Upper lobe of left lung (tissue), 6 donors: Measurements from ENCODE around the gene RAP2A. TPM values are rescaled to one million over a fixed set of nuclear protein-coding genes. Genes with fewer than 3 reads are reported as not detected.
A peak's percentile ranks its signal among the peaks of the same experiment; 100 is the strongest.

Source experiments
- ATAC-seq, 2 donors: fragments of 200-7000 bp; cut with Tn5 transposase; one replicate each; pipeline ENCODE4 v1.9.1; 2022; ENCODE audit warnings: mild to moderate bottlenecking in 2 of 2, moderate library complexity in 2 of 2; ENCODE audit not compliant: low FRiP score in 2 of 2
- DNase-seq, 2 donors: peaks; one replicate each; pipeline ENCODE4 v3.0.0-alpha.2; 2019 to 2020
- H3K27ac ChIP-seq, 4 donors: fragments of 200-600 bp; sonication (generic); one replicate each; pipeline ENCODE4 v1.5.1; 2016 to 2019
- H3K27me3 ChIP-seq, 4 donors: fragments of 200-600 bp; sonication (generic); one replicate each; pipeline ENCODE4 v1.5.1; 2017 to 2019
- H3K36me3 ChIP-seq, 4 donors: fragments of 200-600 bp; sonication (generic); one replicate each; pipeline ENCODE4 v1.5.1; 2016 to 2019
- H3K4me1 ChIP-seq, 4 donors: fragments of 200-600 bp; sonication (generic); one replicate each; pipeline ENCODE4 v1.5.1; 2018 to 2019
- H3K4me3 ChIP-seq, 4 donors: fragments of 200-600 bp; sonication (generic); one replicate each; pipeline ENCODE4 v1.5.1; 2017 to 2019; ENCODE audit warnings: mild to moderate bottlenecking in 2 of 4, moderate library complexity in 1 of 4
- H3K9me3 ChIP-seq, 4 donors: fragments of 200-600 bp; sonication (generic); one replicate each; pipeline ENCODE4 v1.5.1; 2018 to 2019
- EP300 ChIP-seq, 4 donors: sonication (generic); formaldehyde crosslinking; IDR thresholded peaks; one replicate each; pipeline ENCODE4 v1.5.1; 2017; ENCODE audit warnings: antibody characterized with exemption in 4 of 4, control low read depth in 2 of 4
- POLR2A ChIP-seq, 4 donors: fragments of 450-650 bp; IDR thresholded peaks; one replicate each; pipeline ENCODE4 v1.5.1; 2016 to 2017; ENCODE audit warnings: antibody characterized with exemption in 4 of 4, mild to moderate bottlenecking in 2 of 4
- POLR2AphosphoS5 ChIP-seq, 2 donors: sonication (generic); formaldehyde crosslinking; IDR thresholded peaks; one replicate each; pipeline ENCODE4 v1.5.1; 2017; ENCODE audit warnings: antibody characterized with exemption in 2 of 2
- WGBS, 2 donors: methylation state at CpG; one replicate each; pipeline ENCODE4 v1.1.5; 2017 to 2018; 5-methylcytosine and 5-hydroxymethylcytosine counted together
- total RNA-seq, 6 donors: library from RNA; depleted of rRNA in 4 of 6; stranded (reverse); fragments of >200 nt in 4 of 6; gene quantifications; one replicate each; pipeline versions ENCODE4 v1.1.0 to v1.2.1, GENCODE V29; 2016 to 2021
- TF ChIP-seq, protein P1 (sequence below), 6 experiments: fragments of 450-650 bp in 4 of 6; fragments of 200-600 bp in 2 of 6; sonication (generic) in 2 of 6; IDR thresholded peaks; one replicate each; pipeline ENCODE4 v1.5.1; 2016 to 2019; ENCODE audit warnings: antibody characterized with exemption in 6 of 6
- donor health status: DM: no; HTN: no; CAD: no; lungs with moderate emphysema.
- donor health status: DM: no; HTN: yes; CAD: no; lungs with severe emphysema.

The RAP2A gene
- total RNA-seq, 6 donors from 2014 or later = 17.8 to 55.4 (median 31.5) TPM

DNA sequence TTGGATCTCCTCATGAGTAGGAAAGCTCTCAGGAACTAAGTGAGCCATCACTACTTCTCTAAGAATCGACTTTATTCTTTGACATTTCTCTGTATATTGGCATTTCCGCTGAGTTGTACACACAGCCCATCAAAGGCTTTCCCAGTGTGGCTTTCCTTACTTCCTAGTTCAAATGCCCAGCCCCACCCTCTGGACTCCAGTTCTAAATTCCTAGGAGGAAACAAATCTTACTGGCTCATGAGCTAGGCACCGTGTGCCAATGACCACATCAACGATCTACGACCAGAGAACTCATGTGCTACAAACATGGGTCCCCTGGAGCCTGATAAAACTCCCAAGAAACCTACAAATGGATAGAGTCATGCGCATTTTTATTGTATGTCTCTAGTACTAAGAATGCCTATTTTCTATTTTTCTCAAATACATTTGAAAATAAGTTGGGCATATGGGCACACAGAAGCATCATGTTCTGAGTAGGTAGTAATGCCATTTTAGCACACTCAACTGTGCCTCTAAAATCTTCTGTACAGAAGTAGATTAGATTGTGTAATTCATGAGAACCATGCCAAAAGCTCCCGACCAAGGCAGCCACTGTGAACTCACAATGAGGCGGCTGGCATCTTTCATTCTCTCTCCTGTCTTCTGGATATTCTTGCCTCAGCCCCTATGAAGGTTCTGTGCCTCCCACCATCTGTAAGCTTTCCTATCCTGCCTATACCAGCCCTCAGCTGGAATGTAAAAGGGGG lies 10.5 kb upstream of the RAP2A start:
- DNase-seq (no peak), ATAC-seq (no peak)
- 81 to 83% methylated on average over 8 of the region's 8 CpGs for WGBS, 2 donors
- no peaks in the 10 kb centered on the region for H3K27me3 ChIP-seq
- H3K27ac ChIP-seq = no peak overlapping the region
- H3K36me3 ChIP-seq = no peaks in the 10 kb centered on the region
- H3K9me3 ChIP-seq = no peaks in the 10 kb centered on the region
- TF ChIP-seq POLR2AphosphoS5 (IDR thresholded peaks at IDR 0.05) (no peak), POLR2A (IDR thresholded peaks at IDR 0.05) (no peak), EP300 (IDR thresholded peaks at IDR 0.05) (no peak)
- TF ChIP-seq, protein P1, sequence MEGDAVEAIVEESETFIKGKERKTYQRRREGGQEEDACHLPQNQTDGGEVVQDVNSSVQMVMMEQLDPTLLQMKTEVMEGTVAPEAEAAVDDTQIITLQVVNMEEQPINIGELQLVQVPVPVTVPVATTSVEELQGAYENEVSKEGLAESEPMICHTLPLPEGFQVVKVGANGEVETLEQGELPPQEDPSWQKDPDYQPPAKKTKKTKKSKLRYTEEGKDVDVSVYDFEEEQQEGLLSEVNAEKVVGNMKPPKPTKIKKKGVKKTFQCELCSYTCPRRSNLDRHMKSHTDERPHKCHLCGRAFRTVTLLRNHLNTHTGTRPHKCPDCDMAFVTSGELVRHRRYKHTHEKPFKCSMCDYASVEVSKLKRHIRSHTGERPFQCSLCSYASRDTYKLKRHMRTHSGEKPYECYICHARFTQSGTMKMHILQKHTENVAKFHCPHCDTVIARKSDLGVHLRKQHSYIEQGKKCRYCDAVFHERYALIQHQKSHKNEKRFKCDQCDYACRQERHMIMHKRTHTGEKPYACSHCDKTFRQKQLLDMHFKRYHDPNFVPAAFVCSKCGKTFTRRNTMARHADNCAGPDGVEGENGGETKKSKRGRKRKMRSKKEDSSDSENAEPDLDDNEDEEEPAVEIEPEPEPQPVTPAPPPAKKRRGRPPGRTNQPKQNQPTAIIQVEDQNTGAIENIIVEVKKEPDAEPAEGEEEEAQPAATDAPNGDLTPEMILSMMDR (IDR thresholded peaks at IDR 0.05) = no peak
- H3K4me3 ChIP-seq = no peak overlapping the region
- H3K4me1 ChIP-seq = no peaks in the 10 kb centered on the region

DNA sequence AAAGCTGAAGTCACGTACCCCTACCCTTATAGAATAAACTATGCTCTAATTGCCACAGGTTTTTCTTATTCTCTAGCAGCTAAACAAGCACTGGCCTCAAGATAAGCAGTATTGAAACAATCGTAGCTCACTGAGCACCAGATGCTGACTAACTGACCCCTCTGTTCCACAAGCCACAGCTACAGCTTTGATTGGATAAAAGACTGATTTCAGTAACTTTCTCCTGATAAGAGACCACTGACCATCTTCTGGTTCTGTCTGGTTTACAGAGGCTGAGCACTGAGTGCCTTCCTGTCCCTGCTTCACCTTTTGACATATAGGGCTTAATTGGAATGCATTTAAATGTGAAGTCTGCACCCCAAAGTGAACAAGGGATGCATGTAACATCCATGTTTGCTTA lies 8.4 kb upstream of the RAP2A start:
- Histone ChIP-seq H3K36me3 (no peaks in the 10 kb centered on the region), H3K4me1 (no peaks in the 10 kb centered on the region), H3K27ac (no peak overlapping the region), H3K4me3 (no peak overlapping the region), H3K27me3 (no peaks in the 10 kb centered on the region), H3K9me3 (no peaks in the 10 kb centered on the region)
- no peak for DNase-seq
- WGBS, 2 donors = 82 to 86% methylated on average over 2 of the region's 2 CpGs
- no peak for ATAC-seq
- TF ChIP-seq POLR2A (IDR thresholded peaks at IDR 0.05) = no peak
- TF ChIP-seq EP300 (IDR thresholded peaks at IDR 0.05) = no peak
- TF ChIP-seq, protein P1 (IDR thresholded peaks at IDR 0.05) = no peak
- TF ChIP-seq POLR2AphosphoS5 (IDR thresholded peaks at IDR 0.05) = no peak

DNA sequence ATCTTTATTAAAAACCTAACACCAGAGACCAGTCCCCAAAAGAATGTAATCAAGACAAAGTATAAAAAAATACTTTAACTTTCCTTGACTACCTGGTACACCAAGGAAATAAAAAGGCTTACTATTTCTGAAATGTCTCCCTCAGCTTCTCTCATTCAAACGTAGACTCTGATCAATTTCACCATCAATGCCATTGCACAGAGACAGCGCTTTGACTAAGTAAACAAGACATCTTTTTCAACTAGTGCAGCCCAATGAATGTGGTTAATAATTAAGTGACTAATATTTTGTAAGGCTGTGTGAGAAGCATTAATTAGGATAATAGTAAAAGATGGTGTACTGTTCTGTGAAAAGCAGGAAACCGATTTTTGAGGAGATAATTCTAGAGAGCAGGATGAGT lies 7.3 kb upstream of the RAP2A start:
- WGBS, 2 donors = 83 to 88% methylated on average over 3 of the region's 3 CpGs
- no peaks in the 10 kb centered on the region for H3K36me3 ChIP-seq
- TF ChIP-seq POLR2AphosphoS5 (IDR thresholded peaks at IDR 0.05) = no peak
- no peak for TF ChIP-seq POLR2A (IDR thresholded peaks at IDR 0.05)
- no peak for TF ChIP-seq EP300 (IDR thresholded peaks at IDR 0.05)
- TF ChIP-seq, protein P1 (IDR thresholded peaks at IDR 0.05) = no peak
- H3K4me3 ChIP-seq = no peak overlapping the region
- no peak for ATAC-seq
- peaks cover 0 to under 1% (median under 1%) of the 10 kb centered on the region in 4 donors for H3K4me1 ChIP-seq
- H3K27me3 ChIP-seq = no peaks in the 10 kb centered on the region
- DNase-seq = no peak
- no peaks in the 10 kb centered on the region for H3K9me3 ChIP-seq
- H3K27ac ChIP-seq = no peak overlapping the region

DNA sequence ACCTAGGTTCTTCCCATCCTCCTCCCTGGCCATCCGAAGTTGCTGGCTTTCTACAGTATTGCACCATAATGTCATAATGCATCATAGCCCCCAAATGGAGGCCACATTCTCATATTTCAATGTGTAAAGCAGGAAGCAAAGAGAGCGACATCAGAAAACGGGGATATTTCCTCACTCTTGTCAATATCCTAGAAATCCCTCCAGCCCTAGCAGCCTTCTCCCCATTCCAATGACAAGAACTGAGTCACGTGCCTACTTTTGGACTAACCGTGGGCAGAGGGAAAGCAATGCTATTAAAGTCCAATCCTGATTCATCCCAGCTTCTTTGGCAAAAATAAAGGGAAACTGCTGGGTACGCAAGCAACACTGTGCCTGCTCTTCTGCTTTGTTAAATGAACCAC lies 4.3 kb upstream of the RAP2A start:
- no peak for DNase-seq
- no peak for ATAC-seq
- Histone ChIP-seq H3K4me3 (peak overlapping the region in 1 of 4 donors; percentile 6), H3K27ac (peak overlapping the region in 1 of 4 donors; percentile 22), H3K27me3 (no peaks in the 10 kb centered on the region), H3K4me1 (peaks cover 0 to 9% (median 5%) of the 10 kb centered on the region in 4 donors), H3K9me3 (no peaks in the 10 kb centered on the region), H3K36me3 (no peaks in the 10 kb centered on the region)
- TF ChIP-seq EP300 (IDR thresholded peaks at IDR 0.05) = no peak
- 54 to 74% methylated on average over 6 of the region's 6 CpGs for WGBS, 2 donors

DNA sequence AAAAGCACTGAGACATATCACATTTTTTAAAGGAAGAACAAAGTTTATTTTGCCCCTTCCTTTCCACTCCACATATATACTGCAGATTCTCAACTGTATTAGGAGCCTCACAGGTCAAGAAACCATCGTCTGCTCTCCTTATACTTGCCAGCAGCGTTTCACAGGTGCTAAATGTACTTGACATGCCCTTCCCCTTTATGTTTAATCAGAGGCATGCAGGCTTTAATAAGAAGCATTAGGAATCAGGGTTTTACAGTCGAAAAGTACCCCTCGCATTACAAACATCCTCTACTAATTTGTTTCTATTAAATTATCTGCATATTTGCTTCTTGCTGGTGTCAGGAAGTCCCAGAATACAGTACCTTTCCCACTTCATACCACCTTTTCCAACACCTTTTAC lies 3.7 kb upstream of the RAP2A start:
- H3K4me3 ChIP-seq = no peak overlapping the region
- no peak overlapping the region for H3K27ac ChIP-seq
- no peaks in the 10 kb centered on the region for H3K36me3 ChIP-seq
- 51 to 71% methylated on average over 4 of the region's 4 CpGs for WGBS, 2 donors
- DNase-seq (no peak), ATAC-seq (no peak)
- no peaks in the 10 kb centered on the region for H3K9me3 ChIP-seq
- peaks cover 0 to 9% (median 5%) of the 10 kb centered on the region in 4 donors for H3K4me1 ChIP-seq
- TF ChIP-seq EP300 (IDR thresholded peaks at IDR 0.05) = no peak
- no peak for TF ChIP-seq POLR2A (IDR thresholded peaks at IDR 0.05)
- TF ChIP-seq, protein P1 (IDR thresholded peaks at IDR 0.05) = no peak
- H3K27me3 ChIP-seq = no peaks in the 10 kb centered on the region
